Measurements from ENCODE around the gene CEP85. TPM values are rescaled to one million over a fixed set of nuclear protein-coding genes. Genes with fewer than 3 reads are reported as not detected.

CEP85 gene
- total and polyA plus RNA-seq, 9 of the 15 experiments (the other 6 are each of a cell fraction or from before 2014, with no cell fraction given) = 42.1 to 140 (median 92.6) TPM

- TF ChIP-seq ESRRB (CRISPR knock-in tag; IDR thresholded peaks at IDR 0.05; ENCODE audit: borderline replicate concordance) = no peak
- TF ChIP-seq RAD21 (CRISPR knock-in tag; conservative IDR thresholded peaks at IDR 0.05 in 1 of 2, IDR thresholded peaks at IDR 0.05 in 1 of 2) = peak; percentile 35 to 40; a peak in 2 of 4 replicates
- TF ChIP-seq HDGF (IDR thresholded peaks at IDR 0.05) = no peak; the same call in 1 of the 2 replicates
- TF ChIP-seq ZNF695 (CRISPR knock-in tag; IDR thresholded peaks at IDR 0.05) = peak; percentile 82; the same call in 1 of the 2 replicates
- TF ChIP-seq MTA2 (IDR thresholded peaks at IDR 0.05; ENCODE audit: low read depth) = no peak
- no peak for TF ChIP-seq IRF2 (CRISPR knock-in tag; IDR thresholded peaks at IDR 0.05)
- peak; percentile 10; the same call in 1 of the 2 replicates for TF ChIP-seq MEF2D (tag; conservative IDR thresholded peaks at IDR 0.05; ENCODE audit: low read depth)
- TF ChIP-seq LCOR (CRISPR knock-in tag; IDR thresholded peaks at IDR 0.05) = peak; percentile 34; the same call in 1 of the 2 replicates
- peak; percentile 75 for TF ChIP-seq FOSL1 (tag; conservative IDR thresholded peaks at IDR 0.05)
- no peak for TF ChIP-seq ZNF212 (CRISPR knock-in tag; IDR thresholded peaks at IDR 0.05)
- no peak; the same call in 1 of the 2 replicates for TF ChIP-seq ILF3 (IDR thresholded peaks at IDR 0.05; ENCODE audit: borderline replicate concordance)
- TF ChIP-seq TOE1 (IDR thresholded peaks at IDR 0.05; ENCODE audit: borderline replicate concordance) = peak; percentile 56; the same call in 1 of the 2 replicates
- TF ChIP-seq TOE1 (CRISPR knock-in tag; IDR thresholded peaks at IDR 0.05; ENCODE audit: borderline replicate concordance, low read depth) = peak; percentile 87; the same call in 1 of the 2 replicates
- 0 out of 2 replicates have a peak, but pooled peaks have one; percentile 15 for TF ChIP-seq TAF7 (tag; IDR thresholded peaks at IDR 0.05)
- no peak for TF ChIP-seq GATA2 (CRISPR knock-in tag; IDR thresholded peaks at IDR 0.05)
- TF ChIP-seq AFF1 (IDR thresholded peaks at IDR 0.05; ENCODE audit: low read depth in 1 of 2, partially characterized antibody in 2 of 2) = peak in 1 of 2 experiments; percentile 44
- TF ChIP-seq ZBTB5 (IDR thresholded peaks at IDR 0.05) = no peak
Observed at GRCh38 chr1:26279456-26280332, 45.7 kb downstream of the CEP85 start, which contains the start of gene SH3BGRL3 (continued).

Data from K562 (cell line).